GM18507 (cell line): Measurements from ENCODE around the gene DNAH7.
"Not testable (repeated sequence)": the region's sequence is repeated elsewhere in the genome, so short reads cannot be mapped to it uniquely, and the experiment has no call there.

ENCODE experiments used
- DNase-seq: peaks from one replicate; pipeline ENCODE4 v3.0.0; 2011; ENCODE audit warnings: low read depth; ENCODE audit not compliant: insufficient read length; ENCODE audit errors: extremely low spot score
- FAIRE-seq: peaks from 2 replicates; lab custom pipeline; 2011; peaks lifted over from hg19 to GRCh38; lab: Jason Lieb, UNC

Gene DNAH7

GRCh38 chr2:196068271-196069209 is at the start of gene DNAH7:
Gene DNAH7 (minus strand): TSS chr2:196068837. CDS start chr2:196068711, 126 bp downstream.
- DNase-seq: peak; percentile 78
- peak; percentile 96 for FAIRE-seq

GRCh38 chr2:196117214-196117705 is 48.6 kb upstream of the DNAH7 start:
- FAIRE-seq (no peak), DNase-seq (no peak)

GRCh38 chr2:196113061-196113974 is 44.7 kb upstream of the DNAH7 start:
- DNase-seq (no peak), FAIRE-seq (no peak)

- no peak for DNase-seq
- no peak for FAIRE-seq
Observed at GRCh38 chr2:196112418-196113034, 43.9 kb upstream of the DNAH7 start.

GRCh38 chr2:196108604-196109003 is 40.0 kb upstream of the DNAH7 start:
- DNase-seq (no peak), FAIRE-seq (no peak)

- FAIRE-seq (no peak), DNase-seq (no peak)
Observed at GRCh38 chr2:196105951-196106350, 37.3 kb upstream of the DNAH7 start.

GRCh38 chr2:196104066-196104465 is 35.4 kb upstream of the DNAH7 start:
- FAIRE-seq (no peak), DNase-seq (no peak)

- FAIRE-seq (peak; percentile 50), DNase-seq (no peak)
Observed at GRCh38 chr2:196103626-196104025, 35.0 kb upstream of the DNAH7 start.

- peak; percentile 20 for DNase-seq
Observed at GRCh38 chr2:196101325-196101991, 32.8 kb upstream of the DNAH7 start.

GRCh38 chr2:196099916-196100315 is 31.3 kb upstream of the DNAH7 start:
- no peak for DNase-seq
- FAIRE-seq: no peak

More at GRCh38 chr2:196101325-196101991, 32.8 kb upstream of the DNAH7 start:
- peak; percentile 83 for FAIRE-seq

GRCh38 chr2:196097864-196098660 is 29.4 kb upstream of the DNAH7 start:
- FAIRE-seq (no peak), DNase-seq (no peak)

GRCh38 chr2:196096982-196097745 is 28.5 kb upstream of the DNAH7 start:
- no peak for DNase-seq

GRCh38 chr2:196096264-196096663 is 27.6 kb upstream of the DNAH7 start:
- DNase-seq (no peak), FAIRE-seq (no peak)

More at GRCh38 chr2:196096982-196097745, 28.5 kb upstream of the DNAH7 start:
- no peak for FAIRE-seq

- DNase-seq, FAIRE-seq: not testable (repeated sequence)
Observed at GRCh38 chr2:196089448-196089847, 20.8 kb upstream of the DNAH7 start.

- FAIRE-seq (no peak), DNase-seq (no peak)
Observed at GRCh38 chr2:196088203-196088602, 19.6 kb upstream of the DNAH7 start.

- FAIRE-seq: peak; percentile 51
Observed at GRCh38 chr2:196086517-196087368, 18.1 kb upstream of the DNAH7 start.

GRCh38 chr2:196083601-196084000 is 15.0 kb upstream of the DNAH7 start:
- no peak for FAIRE-seq

More at GRCh38 chr2:196086517-196087368, 18.1 kb upstream of the DNAH7 start:
- DNase-seq: no peak

More at GRCh38 chr2:196083601-196084000, 15.0 kb upstream of the DNAH7 start:
- DNase-seq: no peak
